SH-SY5Y (cell line): ENCODE results near the gene SLC27A1.

Experiments
- GATA2 ChIP-seq: IDR thresholded peaks from 2 replicates; pipeline ENCODE4 v1.6.1; 2011; ENCODE audit warnings: mild to moderate bottlenecking, low read depth, low read length
- GATA3 ChIP-seq: IDR thresholded peaks from 2 replicates; pipeline ENCODE4 v1.6.1; 2011; ENCODE audit warnings: low read depth, mild to moderate bottlenecking, low read length, moderate library complexity

DNA sequence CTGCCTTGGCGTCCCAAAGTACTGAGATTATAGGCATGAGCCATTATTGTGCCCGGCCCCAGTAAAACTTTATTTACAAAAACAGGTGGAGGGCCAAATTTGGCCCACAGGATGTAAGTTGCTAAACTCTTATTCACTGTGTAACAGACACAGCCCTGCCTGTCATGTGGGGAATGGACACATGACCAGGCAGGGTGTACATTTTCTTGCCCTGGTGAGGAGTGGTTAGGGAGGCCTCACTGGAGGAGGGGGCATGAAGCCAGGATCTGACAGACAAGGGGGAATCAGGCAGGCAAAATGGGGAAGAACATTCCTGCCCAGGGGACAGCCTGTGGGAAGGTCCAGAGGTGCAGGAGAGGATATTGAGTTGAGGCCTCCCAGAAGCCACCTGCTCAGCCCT is 33.7 kb downstream of the SLC27A1 start:
- TF ChIP-seq GATA2 (no peak), GATA3 (no peak)
